ENCODE results near the gene DARS1. TPM values are rescaled to one million over a fixed set of nuclear protein-coding genes. Genes with fewer than 3 reads are reported as not detected.

Gene DARS1
- total RNA-seq, 1 donor from 2014 or later, result 132 TPM

- Mint-ChIP-seq H3K4me1 (ENCODE audit: low read depth) (peaks cover 13% of the 10 kb centered on the region), H3K36me3 (ENCODE audit: low read depth) (no peaks in the 10 kb centered on the region), H3K27me3 (ENCODE audit: insufficient read depth) (peaks cover 2% of the 10 kb centered on the region), H3K27ac (no peak overlapping the region), H3K9me3 (no peaks in the 10 kb centered on the region), H3K4me3 (no peak overlapping the region)
- intact Hi-C loops (cut with micrococcal nuclease), result no loop called here
- no peak for DNase-seq (ENCODE audit: low spot score)
Measured at GRCh38 chr2:136023416-136023815, 38.0 kb upstream of the DARS1 start.

DNA sequence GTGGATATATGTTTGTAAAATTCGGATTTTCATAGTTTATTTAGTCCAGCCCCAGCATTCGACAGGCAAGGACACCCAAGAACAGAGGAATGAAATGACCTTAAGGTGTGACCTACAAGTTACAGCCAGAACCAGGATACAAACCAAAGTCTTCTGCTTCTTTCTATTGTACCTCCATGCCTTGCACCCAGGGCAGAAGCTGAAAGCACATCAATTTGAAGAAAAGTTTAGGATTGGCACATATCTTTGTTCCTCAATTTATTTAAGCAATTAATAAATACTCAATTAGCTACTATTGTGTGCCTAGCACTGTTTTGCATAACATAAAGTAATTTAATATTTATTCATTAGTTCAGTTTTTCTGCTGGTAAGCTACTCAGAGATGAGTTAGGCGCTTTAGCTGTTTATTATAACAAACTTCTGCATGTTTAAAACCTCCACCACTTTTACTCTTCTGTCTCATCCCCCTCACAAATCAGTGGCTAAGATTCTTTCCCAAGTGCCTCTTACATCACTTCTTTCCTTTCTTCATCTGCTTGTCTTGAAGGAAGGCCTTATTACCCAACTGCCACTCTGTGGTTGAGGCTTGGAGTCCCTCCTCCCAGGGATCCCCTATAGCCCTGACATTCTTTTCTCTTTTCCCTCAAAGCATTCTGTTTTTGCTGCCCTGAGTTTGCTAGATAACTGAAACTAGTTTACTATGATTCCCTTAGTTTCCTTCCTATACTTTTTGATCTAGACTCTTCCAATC lies 37.1 kb upstream of the DARS1 start:
- Mint-ChIP-seq H3K4me1 (ENCODE audit: low read depth) (peaks cover 13% of the 10 kb centered on the region), H3K9me3 (no peaks in the 10 kb centered on the region), H3K36me3 (ENCODE audit: low read depth) (no peaks in the 10 kb centered on the region), H3K4me3 (no peak overlapping the region), H3K27ac (no peak overlapping the region), H3K27me3 (ENCODE audit: insufficient read depth) (peaks cover 2% of the 10 kb centered on the region)
- no peak for DNase-seq (ENCODE audit: low spot score)
- intact Hi-C loops (cut with micrococcal nuclease), result no loop called here

DNA sequence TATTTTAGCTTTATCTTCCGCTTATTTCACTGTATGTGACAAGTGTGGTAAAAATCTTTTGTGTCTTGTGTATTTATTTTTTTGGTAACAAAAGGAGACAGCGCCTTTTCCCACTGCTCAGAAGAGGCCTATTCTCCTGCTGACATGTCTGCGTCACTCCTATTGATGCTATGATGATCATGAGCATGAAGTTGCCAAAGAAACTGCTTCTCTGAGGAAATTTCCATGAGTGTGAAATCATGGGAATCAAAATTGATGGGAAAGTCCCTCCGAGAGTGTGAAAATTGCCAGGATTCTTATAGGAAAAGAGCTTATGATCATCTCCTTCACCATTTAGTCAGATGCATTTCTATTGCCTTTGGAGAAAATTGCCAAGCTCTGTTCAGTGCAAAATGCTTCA lies 36.5 kb upstream of the DARS1 start:
- Mint-ChIP-seq H3K4me3 (no peak overlapping the region), H3K27ac (no peak overlapping the region), H3K27me3 (ENCODE audit: insufficient read depth) (peaks cover 2% of the 10 kb centered on the region), H3K4me1 (ENCODE audit: low read depth) (peaks cover 13% of the 10 kb centered on the region), H3K9me3 (no peaks in the 10 kb centered on the region), H3K36me3 (ENCODE audit: low read depth) (no peaks in the 10 kb centered on the region)
- DNase-seq (ENCODE audit: low spot score), result no peak
- intact Hi-C loops (cut with micrococcal nuclease), result no loop called here

DNA sequence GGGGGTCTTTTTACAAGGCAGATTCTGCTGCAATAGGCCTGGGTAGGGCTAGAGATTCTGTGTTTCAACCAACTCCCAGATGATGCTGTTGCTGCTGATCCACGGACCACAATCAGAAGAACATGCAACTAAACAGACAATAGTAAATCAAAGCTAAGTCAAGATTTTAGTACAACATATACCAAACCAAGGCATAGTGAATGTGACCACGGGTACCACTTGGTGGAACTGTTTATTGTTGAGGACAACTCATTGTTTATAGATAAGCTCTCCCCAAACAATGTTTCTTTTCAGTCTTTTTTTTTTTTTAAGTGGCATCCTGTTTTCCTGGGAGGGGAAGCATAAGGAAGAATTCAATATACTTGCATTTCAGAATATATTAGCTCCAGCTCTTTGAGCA lies 36.0 kb upstream of the DARS1 start:
- peaks cover 2% of the 10 kb centered on the region for H3K27me3 Mint-ChIP-seq (ENCODE audit: insufficient read depth)
- intact Hi-C loops (cut with micrococcal nuclease), result no loop called here
- no peak overlapping the region for H3K4me3 Mint-ChIP-seq
- DNase-seq (ENCODE audit: low spot score), result no peak
- no peak overlapping the region for H3K27ac Mint-ChIP-seq
- no peaks in the 10 kb centered on the region for H3K9me3 Mint-ChIP-seq
- no peaks in the 10 kb centered on the region for H3K36me3 Mint-ChIP-seq (ENCODE audit: low read depth)
- H3K4me1 Mint-ChIP-seq (ENCODE audit: low read depth), result peaks cover 13% of the 10 kb centered on the region

- peaks cover under 1% of the 10 kb centered on the region for H3K9me3 Mint-ChIP-seq
- H3K27ac Mint-ChIP-seq, result no peak overlapping the region
- no peak overlapping the region for H3K4me3 Mint-ChIP-seq
- peaks cover 2% of the 10 kb centered on the region for H3K27me3 Mint-ChIP-seq (ENCODE audit: insufficient read depth)
- no peak for DNase-seq (ENCODE audit: low spot score)
- intact Hi-C loops (cut with micrococcal nuclease), result no loop called here
- H3K4me1 Mint-ChIP-seq (ENCODE audit: low read depth), result peaks cover 13% of the 10 kb centered on the region
- no peaks in the 10 kb centered on the region for H3K36me3 Mint-ChIP-seq (ENCODE audit: low read depth)
Measured at GRCh38 chr2:136020831-136021230, 35.4 kb upstream of the DARS1 start.

- H3K9me3 Mint-ChIP-seq, result peaks cover 9% of the 10 kb centered on the region
- H3K4me1 Mint-ChIP-seq (ENCODE audit: low read depth), result peaks cover 13% of the 10 kb centered on the region
- DNase-seq (ENCODE audit: low spot score), result no peak
- H3K36me3 Mint-ChIP-seq (ENCODE audit: low read depth), result peaks cover 4% of the 10 kb centered on the region
- intact Hi-C loops (cut with micrococcal nuclease), result no loop called here
- H3K27me3 Mint-ChIP-seq (ENCODE audit: insufficient read depth), result peaks cover 2% of the 10 kb centered on the region
- no peak overlapping the region for H3K27ac Mint-ChIP-seq
- no peak overlapping the region for H3K4me3 Mint-ChIP-seq
Measured at GRCh38 chr2:136019825-136020224, 34.4 kb upstream of the DARS1 start.

DNA sequence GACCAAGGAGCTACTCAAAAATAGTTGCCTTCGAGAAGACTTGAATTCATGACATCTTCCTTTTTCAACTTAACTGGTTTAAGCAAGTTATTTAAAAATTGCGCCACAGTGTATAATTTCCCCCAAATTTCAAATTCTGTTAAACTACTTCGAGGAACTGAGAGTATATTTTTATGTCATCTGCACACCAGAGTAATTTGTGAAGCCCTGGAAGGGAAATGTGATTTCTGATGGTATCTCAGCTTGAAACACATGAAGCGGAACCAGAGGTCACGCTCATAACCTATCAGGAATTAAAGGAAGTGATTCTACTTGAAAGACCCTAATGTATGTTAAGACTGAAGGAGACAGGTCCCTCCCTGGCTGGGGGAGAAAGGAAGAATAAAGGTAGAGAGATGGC lies 33.9 kb upstream of the DARS1 start:
- Mint-ChIP-seq H3K36me3 (ENCODE audit: low read depth) (peaks cover 4% of the 10 kb centered on the region), H3K4me1 (ENCODE audit: low read depth) (peaks cover 13% of the 10 kb centered on the region), H3K9me3 (peaks cover 9% of the 10 kb centered on the region), H3K4me3 (no peak overlapping the region), H3K27me3 (ENCODE audit: insufficient read depth) (peaks cover 2% of the 10 kb centered on the region), H3K27ac (no peak overlapping the region)
- DNase-seq (ENCODE audit: low spot score), result no peak
- intact Hi-C loops (cut with micrococcal nuclease), result no loop called here

DNA sequence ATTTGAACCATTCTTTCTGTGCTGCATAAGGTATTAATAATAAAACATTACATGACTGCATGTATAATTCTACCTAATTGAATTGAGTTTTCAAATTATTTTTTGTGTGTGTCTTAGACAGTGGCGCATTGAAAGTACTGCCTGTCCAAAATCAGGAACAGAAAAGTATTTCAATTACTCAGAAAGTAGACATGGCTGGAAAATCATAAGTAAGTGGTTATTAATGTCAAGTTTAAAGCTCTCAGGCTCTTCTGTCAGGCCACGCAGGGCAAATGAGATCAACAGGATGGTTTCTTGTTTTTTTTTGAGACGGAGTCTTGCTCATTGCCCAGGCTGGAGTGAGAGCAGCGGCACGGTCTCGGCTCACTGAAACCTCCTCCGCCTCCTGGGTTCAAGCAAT lies 32.4 kb upstream of the DARS1 start:
- H3K9me3 Mint-ChIP-seq, result peaks cover 9% of the 10 kb centered on the region
- intact Hi-C loops (cut with micrococcal nuclease), result no loop called here

DNA sequence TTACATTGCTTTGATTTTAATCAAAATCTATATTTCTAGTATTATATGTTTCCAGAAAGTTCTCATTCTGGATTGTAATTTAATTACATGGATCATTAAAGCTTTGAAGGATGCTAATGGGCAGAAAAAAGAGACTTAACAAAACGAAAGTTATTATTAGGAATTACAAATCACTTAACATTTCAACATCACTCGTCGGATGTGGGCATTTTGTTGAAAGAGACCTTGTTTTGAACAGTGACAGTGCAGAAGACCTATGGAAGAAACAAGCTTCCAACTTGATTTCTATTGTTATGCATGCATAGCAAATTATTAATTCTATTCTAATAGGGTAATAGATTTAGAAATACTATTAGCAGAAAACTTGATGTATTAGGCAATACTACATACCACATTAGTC lies 31.4 kb upstream of the DARS1 start:
- Mint-ChIP-seq H3K9me3 (peaks cover 9% of the 10 kb centered on the region), H3K27me3 (ENCODE audit: insufficient read depth) (peaks cover under 1% of the 10 kb centered on the region), H3K4me1 (ENCODE audit: low read depth) (peaks cover 11% of the 10 kb centered on the region), H3K36me3 (ENCODE audit: low read depth) (peaks cover 8% of the 10 kb centered on the region), H3K27ac (no peak overlapping the region), H3K4me3 (no peak overlapping the region)
- DNase-seq (ENCODE audit: low spot score), result no peak
- intact Hi-C loops (cut with micrococcal nuclease), result no loop called here

More for the DNA sequence above, 32.4 kb upstream of the DARS1 start:
- no peak overlapping the region for H3K27ac Mint-ChIP-seq
- peaks cover 8% of the 10 kb centered on the region for H3K36me3 Mint-ChIP-seq (ENCODE audit: low read depth)
- no peak overlapping the region for H3K4me3 Mint-ChIP-seq
- H3K27me3 Mint-ChIP-seq (ENCODE audit: insufficient read depth), result peaks cover 2% of the 10 kb centered on the region
- peaks cover 13% of the 10 kb centered on the region for H3K4me1 Mint-ChIP-seq (ENCODE audit: low read depth)
- no peak for DNase-seq (ENCODE audit: low spot score)

DNA sequence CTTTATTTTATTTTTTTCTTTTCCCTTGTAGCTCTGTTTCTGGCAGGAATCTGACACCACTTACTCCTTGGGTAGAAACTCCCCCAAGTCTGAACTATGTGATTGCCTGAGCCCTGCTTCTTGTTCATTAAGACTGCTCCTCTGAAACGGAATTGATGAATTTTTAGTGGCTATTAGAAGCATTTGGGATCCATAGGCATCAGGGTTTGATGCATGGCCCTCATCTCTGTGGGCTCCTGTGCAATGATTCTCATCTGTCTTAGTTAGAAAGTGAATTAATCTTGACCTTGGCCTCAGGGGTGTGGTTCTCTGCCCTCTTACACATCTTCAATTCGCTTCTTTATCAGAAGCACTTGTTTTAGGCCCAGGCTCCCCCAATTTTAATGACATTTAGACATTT lies 31.0 kb upstream of the DARS1 start:
- H3K36me3 Mint-ChIP-seq (ENCODE audit: low read depth), result peaks cover 8% of the 10 kb centered on the region
- H3K4me3 Mint-ChIP-seq, result no peak overlapping the region
- no peak for DNase-seq (ENCODE audit: low spot score)
- H3K4me1 Mint-ChIP-seq (ENCODE audit: low read depth), result peaks cover 11% of the 10 kb centered on the region
- intact Hi-C loops (cut with micrococcal nuclease), result no loop called here
- H3K27me3 Mint-ChIP-seq (ENCODE audit: insufficient read depth), result no peaks in the 10 kb centered on the region
- H3K9me3 Mint-ChIP-seq, result peaks cover 9% of the 10 kb centered on the region
- H3K27ac Mint-ChIP-seq, result no peak overlapping the region

- Mint-ChIP-seq H3K27me3 (ENCODE audit: insufficient read depth) (no peaks in the 10 kb centered on the region), H3K4me3 (no peak overlapping the region), H3K36me3 (ENCODE audit: low read depth) (peaks cover 8% of the 10 kb centered on the region), H3K9me3 (peaks cover 9% of the 10 kb centered on the region), H3K4me1 (ENCODE audit: low read depth) (peaks cover 11% of the 10 kb centered on the region), H3K27ac (no peak overlapping the region)
- no peak for DNase-seq (ENCODE audit: low spot score)
- intact Hi-C loops (cut with micrococcal nuclease), result no loop called here
Measured at GRCh38 chr2:136015699-136016098, 30.3 kb upstream of the DARS1 start.

- Mint-ChIP-seq H3K36me3 (ENCODE audit: low read depth) (peaks cover 8% of the 10 kb centered on the region), H3K27me3 (ENCODE audit: insufficient read depth) (no peaks in the 10 kb centered on the region), H3K9me3 (peaks cover 9% of the 10 kb centered on the region), H3K4me3 (no peak overlapping the region), H3K27ac (no peak overlapping the region), H3K4me1 (ENCODE audit: low read depth) (peaks cover 8% of the 10 kb centered on the region)
- intact Hi-C loops (cut with micrococcal nuclease), result no loop called here
- DNase-seq (ENCODE audit: low spot score), result no peak
Measured at GRCh38 chr2:136014411-136014810, 29.0 kb upstream of the DARS1 start.

- no peak for DNase-seq (ENCODE audit: low spot score)
- H3K4me1 Mint-ChIP-seq (ENCODE audit: low read depth), result peaks cover 5% of the 10 kb centered on the region
- no peak overlapping the region for H3K4me3 Mint-ChIP-seq
- H3K27me3 Mint-ChIP-seq (ENCODE audit: insufficient read depth), result no peaks in the 10 kb centered on the region
- H3K36me3 Mint-ChIP-seq (ENCODE audit: low read depth), result peaks cover 8% of the 10 kb centered on the region
- no peak overlapping the region for H3K27ac Mint-ChIP-seq
- peaks cover 9% of the 10 kb centered on the region for H3K9me3 Mint-ChIP-seq
- intact Hi-C loops (cut with micrococcal nuclease), result no loop called here
Measured at GRCh38 chr2:136013955-136014354, 28.5 kb upstream of the DARS1 start.

Measured in activated T-helper 1 cell treated with anti-CD3 and anti-CD28 coated beads, Interleukin-12 subunit alpha, Interleukin-12 subunit beta, Interleukin-2, Interleukin-4 antibody, amounts not matched to agents 30 ng/mL and 10 ng/mL and 1 ng/mL, durations not matched to agents 14 hours and 24 hours and 36 hours (primary cell).